ENCODE results near the gene MEAK7. TPM values are rescaled to one million over a fixed set of nuclear protein-coding genes. Genes with fewer than 3 reads are reported as not detected.
A peak's percentile ranks its signal among the peaks of the same experiment; 100 is the strongest.

The MEAK7 gene
- total RNA-seq, 1 experiment from 2014 or later: 21.5 TPM

DNA sequence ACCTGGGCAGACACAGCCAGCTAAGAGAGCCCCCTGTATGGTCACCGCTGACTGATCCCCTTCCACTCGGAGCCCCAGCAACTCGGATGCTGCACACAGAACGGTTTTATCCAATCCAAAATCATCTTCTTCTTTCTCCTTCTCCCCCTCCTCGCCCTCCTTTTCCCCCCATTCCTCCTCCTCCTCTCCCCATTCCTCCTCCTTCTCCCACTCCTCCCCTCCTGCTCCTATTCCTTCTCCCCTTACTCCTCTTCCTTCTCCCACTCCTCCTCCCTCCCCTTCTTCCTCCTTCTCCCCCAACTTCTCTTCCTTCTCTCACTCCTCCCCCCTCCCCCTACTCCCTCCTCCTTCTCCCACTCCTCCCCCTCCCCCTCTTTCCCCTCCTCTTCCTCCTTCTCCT is 30.4 kb upstream of the MEAK7 start:
- peaks cover 1 to 8% (median 3%) of the 10 kb centered on the region in 3 experiments; a peak in 4 of 7 replicates for H3K36me3 Mint-ChIP-seq (ENCODE audit: insufficient read depth in 1 of 3, low read depth in 3 of 3)
- H2AFZ ChIP-seq (ENCODE audit: low read length): no peak overlapping the region

More for the DNA sequence above, 30.4 kb upstream of the MEAK7 start:
- TF ChIP-seq, protein P1, sequence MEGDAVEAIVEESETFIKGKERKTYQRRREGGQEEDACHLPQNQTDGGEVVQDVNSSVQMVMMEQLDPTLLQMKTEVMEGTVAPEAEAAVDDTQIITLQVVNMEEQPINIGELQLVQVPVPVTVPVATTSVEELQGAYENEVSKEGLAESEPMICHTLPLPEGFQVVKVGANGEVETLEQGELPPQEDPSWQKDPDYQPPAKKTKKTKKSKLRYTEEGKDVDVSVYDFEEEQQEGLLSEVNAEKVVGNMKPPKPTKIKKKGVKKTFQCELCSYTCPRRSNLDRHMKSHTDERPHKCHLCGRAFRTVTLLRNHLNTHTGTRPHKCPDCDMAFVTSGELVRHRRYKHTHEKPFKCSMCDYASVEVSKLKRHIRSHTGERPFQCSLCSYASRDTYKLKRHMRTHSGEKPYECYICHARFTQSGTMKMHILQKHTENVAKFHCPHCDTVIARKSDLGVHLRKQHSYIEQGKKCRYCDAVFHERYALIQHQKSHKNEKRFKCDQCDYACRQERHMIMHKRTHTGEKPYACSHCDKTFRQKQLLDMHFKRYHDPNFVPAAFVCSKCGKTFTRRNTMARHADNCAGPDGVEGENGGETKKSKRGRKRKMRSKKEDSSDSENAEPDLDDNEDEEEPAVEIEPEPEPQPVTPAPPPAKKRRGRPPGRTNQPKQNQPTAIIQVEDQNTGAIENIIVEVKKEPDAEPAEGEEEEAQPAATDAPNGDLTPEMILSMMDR (conservative IDR thresholded peaks at IDR 0.05): no peak
- Histone ChIP-seq H2BK15ac (ENCODE audit: low read depth, low read length) (no peak overlapping the region), H2BK12ac (ENCODE audit: insufficient read length, low read depth, low read length) (no peak overlapping the region), H4K8ac (replicated peaks; ENCODE audit: insufficient read length, low read depth, low read length) (no peak overlapping the region), H2BK5ac (ENCODE audit: insufficient read length, low read length) (no peak overlapping the region), H3K23ac (ENCODE audit: insufficient read length, low read depth, low read length) (no peak overlapping the region), H3K27me3 (ENCODE audit: insufficient read depth, low read length) (no peaks in the 10 kb centered on the region), H3K4me1 (ENCODE audit: insufficient read depth, low read length) (peaks cover 17% of the 10 kb centered on the region), H3K27ac (ENCODE audit: insufficient read length, low read depth, low read length) (no peak overlapping the region), H4K91ac (ENCODE audit: insufficient read length, low read depth, low read length) (no peak overlapping the region), H3T11ph (ENCODE audit: low read length) (no peak overlapping the region), H3K4ac (ENCODE audit: low read depth, low read length) (no peak overlapping the region), H3K14ac (ENCODE audit: insufficient read depth, low read length) (no peak overlapping the region), H3K18ac (ENCODE audit: insufficient read length, low read depth, low read length) (peak overlapping the region; percentile 2), H3K9me3 (ENCODE audit: control insufficient read depth, low read depth, low read length) (no peaks in the 10 kb centered on the region), H2BK120ac (ENCODE audit: low read depth, low read length, poor library complexity, severe bottlenecking) (no peak overlapping the region), H2AK5ac (ENCODE audit: insufficient read length, low read length) (no peak overlapping the region), H3K23me2 (ENCODE audit: insufficient read length, low read depth, low read length, poor library complexity, severe bottlenecking) (no peaks in the 10 kb centered on the region), H4K20me1 (ENCODE audit: control insufficient read depth, insufficient read depth, insufficient read length) (no peaks in the 10 kb centered on the region), H3K79me1 (ENCODE audit: insufficient read depth, low read depth, low read length, poor library complexity, severe bottlenecking) (no peaks in the 10 kb centered on the region), H3K79me2 (ENCODE audit: insufficient read depth, low read length) (no peaks in the 10 kb centered on the region), H3K4me2 (ENCODE audit: insufficient read depth, insufficient read length, low read length) (no peak overlapping the region), H2BK20ac (ENCODE audit: low read depth, low read length, poor library complexity, severe bottlenecking) (no peak overlapping the region), H3K9ac (ENCODE audit: extremely low read depth, insufficient read length, low read length) (no peak overlapping the region), H4K5ac (ENCODE audit: insufficient read length, low read depth, low read length) (no peak overlapping the region), H3K56ac (ENCODE audit: insufficient read length, low read depth, low read length) (no peak overlapping the region)
- peaks cover 4 to 8% of the 10 kb centered on the region in 2 experiments; a peak in 3 of 5 replicates for H3K9me3 Mint-ChIP-seq
- no peak for DNase-seq
- WGBS (ENCODE audit: extremely low coverage, insufficient read length, low lambda C conversion rate): 100% methylated on average over 1 of the region's 5 CpGs
- peaks cover 39 to 49% of the 10 kb centered on the region in 2 experiments for H3K4me1 Mint-ChIP-seq
- H3K27me3 Mint-ChIP-seq (ENCODE audit: low read depth): no peaks in the 10 kb centered on the region; the same call in none of the 2 replicates
- H3K4me3 Mint-ChIP-seq: no peak overlapping the region
- H3K27ac Mint-ChIP-seq: no peak overlapping the region
